H1 (cell line): ENCODE measurements around the gene MAP4K1. TPM values are rescaled to one million over a fixed set of nuclear protein-coding genes. Genes with fewer than 3 reads are reported as not detected.

Experiments used
- CTCF ChIA-PET: fragments of 300-600 bp; sonication (Branson Sonifier 250); formaldehyde crosslinking; loops from one replicate; lab custom pipeline; 2021; ENCODE audit not compliant: partially characterized antibody; lab: Charles Lee
- POLR2A ChIA-PET: fragments of 300-600 bp; sonication (Branson Sonifier 250); formaldehyde crosslinking; loops from one replicate; lab custom pipeline; 2021; ENCODE audit warnings: inconsistent platforms; ENCODE audit not compliant: partially characterized antibody; lab: Charles Lee
- DNase-seq, 2 experiments: peaks; one replicate each; pipeline versions ENCODE4 v3.0.0 to v3.0.0-alpha.2; 2010 to 2022; ENCODE audit warnings: low spot score in 2 of 2, low read depth in 1 of 2, mixed read lengths in 1 of 2
- FAIRE-seq: peaks from 2 replicates; lab custom pipeline; 2011; peaks lifted over from hg19 to GRCh38; lab: Jason Lieb, UNC
- H2AFZ ChIP-seq: 2 replicates; pipeline ENCODE4 v1.8.1; 2012; ENCODE audit warnings: low read length, inconsistent platforms
- H2AK5ac ChIP-seq: 2 replicates; pipeline ENCODE4 v1.6.1; 2013; ENCODE audit warnings: low read depth, low read length
- H2BK120ac ChIP-seq: replicated peaks from 2 replicates; pipeline ENCODE3; 2013; ENCODE audit warnings: low read depth, low read length, inconsistent platforms
- H2BK12ac ChIP-seq: 2 replicates; pipeline ENCODE4 v1.6.1; 2013; ENCODE audit warnings: low read depth, low read length
- H2BK15ac ChIP-seq: 2 replicates; pipeline ENCODE4 v1.6.1; 2013; ENCODE audit warnings: low read length
- H2BK20ac ChIP-seq: 2 replicates; pipeline ENCODE4 v1.6.1; 2013; ENCODE audit warnings: low read length
- H2BK5ac ChIP-seq: 2 replicates; pipeline ENCODE4 v1.6.1; 2013; ENCODE audit warnings: low read depth, low read length
- H3K14ac ChIP-seq: 2 replicates; pipeline ENCODE4 v1.6.1; 2013; ENCODE audit warnings: inconsistent platforms; ENCODE audit not compliant: insufficient read length
- H3K18ac ChIP-seq: 2 replicates; pipeline ENCODE4 v1.6.1; 2013; ENCODE audit warnings: low read length; ENCODE audit errors: extremely low read depth
- H3K23ac ChIP-seq: 2 replicates; pipeline ENCODE4 v1.6.1; 2013; ENCODE audit warnings: inconsistent platforms; ENCODE audit not compliant: insufficient read length
- H3K23me2 ChIP-seq: 2 replicates; pipeline ENCODE4 v1.6.1; 2013; ENCODE audit warnings: low read depth, low read length
- H3K27ac ChIP-seq: 2 replicates; pipeline ENCODE4 v1.6.1; 2011; ENCODE audit warnings: low read depth, low read length, inconsistent platforms
- H3K27me3 ChIP-seq, 4 experiments: replicated peaks in 1 of 4; 1 replicate in 1 of 4; 2 replicates in 3 of 4; pipeline versions ENCODE4 v1.6.1 to v1.8.1; 2011 to 2013; ENCODE audit warnings: low read length in 3 of 4, mild to moderate bottlenecking in 3 of 4, inconsistent platforms in 2 of 4, mixed read lengths in 2 of 4, moderate library complexity in 1 of 4; ENCODE audit not compliant: control insufficient read depth in 3 of 4, insufficient read depth in 3 of 4; ENCODE audit errors: extremely low read depth in 1 of 4
- H3K36me3 ChIP-seq, 4 experiments: 2 replicates each; pipeline versions ENCODE4 v1.6.1 to v1.8.1; 2011 to 2013; ENCODE audit warnings: mild to moderate bottlenecking in 4 of 4, low read length in 3 of 4, moderate library complexity in 2 of 4, control low read depth in 1 of 4, inconsistent platforms in 1 of 4; ENCODE audit not compliant: insufficient read depth in 4 of 4, control insufficient read depth in 2 of 4
- H3K4ac ChIP-seq: replicated peaks from 2 replicates; pipeline ENCODE3; 2013; ENCODE audit warnings: low read length, low read depth, mixed read lengths, inconsistent platforms; ENCODE audit not compliant: insufficient read length
- H3K4me1 ChIP-seq, 4 experiments: replicated peaks in 1 of 4; 1 replicate in 1 of 4; 2 replicates in 3 of 4; pipeline versions ENCODE4 v1.6.1 to v1.8.1; 2011 to 2013; ENCODE audit warnings: low read length in 3 of 4, inconsistent platforms in 2 of 4, mixed read lengths in 1 of 4; ENCODE audit not compliant: insufficient read depth in 4 of 4, control insufficient read depth in 3 of 4
- H3K4me2 ChIP-seq, 2 experiments: 2 replicates each; pipeline versions ENCODE4 v1.6.1 to v1.8.1; 2011 to 2013; ENCODE audit warnings: low read depth in 2 of 2, low read length in 2 of 2, control low read depth in 1 of 2, inconsistent platforms in 1 of 2, mild to moderate bottlenecking in 1 of 2; ENCODE audit not compliant: insufficient read depth in 1 of 2
- H3K4me3 ChIP-seq, 4 experiments: fragments of 200-600, 300-600 bp in 1 of 4; sonication (generic), shearing (Covaris generic), sonication (Bioruptor Twin) in 1 of 4; 2 replicates each; pipeline versions ENCODE4 v1.5.1 to v1.8.1; 2011 to 2016; ENCODE audit warnings: low read length in 4 of 4, low read depth in 3 of 4, control low read depth in 2 of 4, inconsistent platforms in 2 of 4, mild to moderate bottlenecking in 2 of 4, mixed read lengths in 1 of 4, moderate library complexity in 1 of 4; ENCODE audit not compliant: insufficient read depth in 2 of 4; ENCODE audit errors: extremely low read depth in 1 of 4
- H3K56ac ChIP-seq: replicated peaks from 2 replicates; pipeline ENCODE3; 2013; ENCODE audit warnings: low read depth, mild to moderate bottlenecking, mixed read lengths, low read length, inconsistent platforms; ENCODE audit not compliant: insufficient read length
- H3K79me1 ChIP-seq: 2 replicates; pipeline ENCODE4 v1.6.1; 2013; ENCODE audit warnings: low read depth, low read length, control low read depth
- H3K79me2 ChIP-seq, 2 experiments: 2 replicates each; pipeline versions ENCODE4 v1.6.1 to v1.8.1; 2012 to 2013; ENCODE audit warnings: low read length in 2 of 2, mild to moderate bottlenecking in 2 of 2, inconsistent platforms in 1 of 2; ENCODE audit not compliant: insufficient read depth in 2 of 2, control insufficient read depth in 1 of 2
- H3K9ac ChIP-seq, 4 experiments: replicated peaks in 1 of 4; 1 replicate in 1 of 4; 2 replicates in 3 of 4; pipeline versions ENCODE4 v1.6.1 to v1.8.1; 2011 to 2013; ENCODE audit warnings: low read depth in 3 of 4, low read length in 3 of 4, control low read depth in 2 of 4, mild to moderate bottlenecking in 2 of 4, moderate library complexity in 2 of 4, inconsistent platforms in 1 of 4; ENCODE audit errors: extremely low read depth in 1 of 4
- H3K9me3 ChIP-seq, 2 experiments: 2 replicates each; pipeline versions ENCODE4 v1.6.1 to v1.8.1; 2012 to 2013; ENCODE audit warnings: mild to moderate bottlenecking in 2 of 2, moderate library complexity in 2 of 2, control low read depth in 1 of 2, inconsistent platforms in 1 of 2, low read depth in 1 of 2, low read length in 1 of 2, mixed read lengths in 1 of 2; ENCODE audit not compliant: insufficient read depth in 2 of 2
- H4K20me1 ChIP-seq, 2 experiments: replicated peaks in 1 of 2; 2 replicates each; pipeline versions ENCODE3 to v1.8.1; 2011 to 2013; ENCODE audit warnings: inconsistent platforms in 2 of 2, low read length in 2 of 2, mild to moderate bottlenecking in 1 of 2; ENCODE audit not compliant: insufficient read depth in 2 of 2, control insufficient read depth in 1 of 2
- H4K5ac ChIP-seq: 2 replicates; pipeline ENCODE4 v1.6.1; 2013; ENCODE audit warnings: low read length, low read depth, mixed read lengths, inconsistent platforms; ENCODE audit not compliant: insufficient read length
- H4K8ac ChIP-seq: 2 replicates; pipeline ENCODE4 v1.8.0; 2013; ENCODE audit warnings: mild to moderate bottlenecking, moderate library complexity, low read length, inconsistent platforms; ENCODE audit not compliant: insufficient read depth; ENCODE audit errors: extremely low read depth
- H4K91ac ChIP-seq: replicated peaks from 2 replicates; pipeline ENCODE3; 2013; ENCODE audit warnings: low read length, mixed read lengths, inconsistent platforms; ENCODE audit not compliant: insufficient read length
- ASH2L ChIP-seq: fragments of 200-600, 300-600 bp; sonication (generic); IDR thresholded peaks from one replicate; pipeline ENCODE4 v1.7.1; 2017; ENCODE audit warnings: low read length
- CBX5 ChIP-seq: fragments of 300-800, 300-1000 bp; sonication (generic); IDR thresholded peaks from 2 replicates; pipeline ENCODE4 v1.7.1; 2016; ENCODE audit warnings: antibody characterized with exemption, low read length, low read depth
- CHD2 ChIP-seq: IDR thresholded peaks from 2 replicates; pipeline ENCODE4 v1.6.1; 2012; ENCODE audit warnings: low read length, improper control_type of control experiment
- NRF1 ChIP-seq: IDR thresholded peaks from 2 replicates; pipeline ENCODE4 v1.6.1; 2011; ENCODE audit warnings: mild to moderate bottlenecking, low read depth, low read length, improper control_type of control experiment
- SRF ChIP-seq: IDR thresholded peaks from 2 replicates; pipeline ENCODE4 v1.6.1; 2011; ENCODE audit warnings: mild to moderate bottlenecking, low read depth, low read length, moderate library complexity
- SUZ12 ChIP-seq: fragments of 200-600 bp; sonication (generic); IDR thresholded peaks from 2 replicates; pipeline ENCODE4 v1.6.1; 2012; ENCODE audit warnings: mild to moderate bottlenecking, inconsistent platforms, low read length, moderate library complexity, mixed read lengths
- WGBS, 2 experiments: shearing (Covaris generic) in 1 of 2; methylation state at CpG; one replicate each; pipeline versions ENCODE4 v1.1.6 to v1.1.7; 2013 to 2015; ENCODE audit warnings: low lambda C conversion rate in 2 of 2, mixed read lengths in 2 of 2, inconsistent platforms in 1 of 2, low coverage in 1 of 2, missing lambda C conversion rate in 1 of 2; ENCODE audit not compliant: insufficient replicate concordance in 2 of 2, insufficient coverage in 1 of 2, insufficient read length in 1 of 2; ENCODE audit errors: extremely low coverage in 1 of 2, missing lambda C conversion rate in 1 of 2; 5-methylcytosine and 5-hydroxymethylcytosine counted together
- polyA plus RNA-seq, 7 experiments: library from polyadenylated mRNA; depleted of rRNA in 3 of 7; stranded (reverse) in 5 of 7; unstranded in 2 of 7; fragments of >200 nt in 5 of 7; fragments of 200-250 nt in 2 of 7; gene quantifications; 1 replicate in 5 of 7; 2 replicates in 1 of 7; 4 replicates in 1 of 7; pipeline versions ENCODE4 v1.2.1 to v1.2.3, GENCODE V29; 2011 to 2013; ENCODE audit warnings: missing spikeins in 2 of 7, mixed read lengths in 2 of 7
- total RNA-seq: library from RNA; stranded (reverse); fragmentation: NEBNext Ultra II Directional; extraction: Animal tissue kit (Norgen Biotek cat#: 25700); gene quantifications from 2 replicates; pipeline ENCODE4 v1.2.1, GENCODE V29; 2021
- TF ChIP-seq, protein P1 (sequence below): IDR thresholded peaks from 2 replicates; pipeline ENCODE4 v1.6.1; 2012; ENCODE audit warnings: inconsistent platforms
- TF ChIP-seq, protein P2 (sequence below): IDR thresholded peaks from 2 replicates; pipeline ENCODE4 v1.6.1; 2012; ENCODE audit warnings: low read length, inconsistent platforms

Gene MAP4K1
- total and polyA plus RNA-seq, 2 of the 8 experiments (the other 6 are each of a cell fraction or from before 2014, with no cell fraction given): 9.0 to 10.4 TPM

DNA sequence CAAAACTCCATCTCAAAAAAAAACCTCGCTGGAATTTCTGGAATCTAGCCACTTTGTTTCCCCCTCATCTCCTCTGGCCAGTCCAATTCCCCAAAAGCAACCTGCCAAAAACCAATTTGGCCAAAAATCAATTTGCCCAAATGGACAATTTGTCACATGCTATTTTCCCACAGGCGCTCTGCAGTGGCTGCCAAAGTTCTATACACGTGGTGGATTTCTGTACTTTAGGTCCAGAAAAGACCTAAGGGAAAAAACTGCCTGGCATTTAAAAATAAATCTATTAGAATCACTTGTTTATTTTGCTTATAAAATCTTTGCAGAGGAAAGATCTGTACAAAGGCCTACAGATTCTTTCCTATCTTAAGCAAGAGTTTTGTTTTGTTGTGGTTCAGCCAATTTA, 79.4 kb downstream of the MAP4K1 start:
- Histone ChIP-seq H3K4ac (no peak overlapping the region), H3K9me3 (peaks cover 16 to 19% of the 10 kb centered on the region in 2 experiments), H2BK15ac (no peak overlapping the region), H4K5ac (no peak overlapping the region), H2AK5ac (no peak overlapping the region), H3K4me2 (no peak overlapping the region), H4K91ac (no peak overlapping the region), H3K27me3 (no peaks in the 10 kb centered on the region), H3K18ac (no peak overlapping the region), H3K27ac (no peak overlapping the region), H2BK12ac (no peak overlapping the region), H2BK20ac (no peak overlapping the region), H2BK5ac (no peak overlapping the region), H3K4me1 (no peaks in the 10 kb centered on the region), H2AFZ (no peak overlapping the region), H3K4me3 (no peak overlapping the region), H3K9ac (no peak overlapping the region), H4K20me1 (peaks cover 0 to 2% of the 10 kb centered on the region in 2 experiments), H4K8ac (no peak overlapping the region), H2BK120ac (no peak overlapping the region), H3K14ac (no peak overlapping the region), H3K23ac (no peak overlapping the region), H3K79me2 (no peaks in the 10 kb centered on the region), H3K36me3 (peaks cover 3 to 18% (median 12%) of the 10 kb centered on the region in 4 experiments; a peak in 6 of 8 replicates), H3K79me1 (no peaks in the 10 kb centered on the region), H3K56ac (no peak overlapping the region), H3K23me2 (no peaks in the 10 kb centered on the region)
- 91% methylated on average over 3 of the region's 3 CpGs; no CpG with 5 or more reads in 1 of the 2 experiments for WGBS, 2 experiments
- FAIRE-seq: no peak
- ChIA-PET POLR2A (interaction anchor here (0.9 kb wide), 1 partner anchor 98 kb away, joined by 3 read pairs; no protein-coding TSS in a partner anchor), CTCF (interaction anchor here (0.6 to 2.6 kb wide), 2 partner anchors 23 to 294 kb away, joined by 4 to 7 read pairs; no protein-coding TSS in a partner anchor)
- DNase-seq: no peak
- TF ChIP-seq SRF (no peak), ASH2L (no peak), CHD2 (no peak), CBX5 (no peak), SUZ12 (no peak), NRF1 (no peak)
- TF ChIP-seq, protein P1, sequence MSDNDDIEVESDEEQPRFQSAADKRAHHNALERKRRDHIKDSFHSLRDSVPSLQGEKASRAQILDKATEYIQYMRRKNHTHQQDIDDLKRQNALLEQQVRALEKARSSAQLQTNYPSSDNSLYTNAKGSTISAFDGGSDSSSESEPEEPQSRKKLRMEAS: no peak
- TF ChIP-seq, protein P2, sequence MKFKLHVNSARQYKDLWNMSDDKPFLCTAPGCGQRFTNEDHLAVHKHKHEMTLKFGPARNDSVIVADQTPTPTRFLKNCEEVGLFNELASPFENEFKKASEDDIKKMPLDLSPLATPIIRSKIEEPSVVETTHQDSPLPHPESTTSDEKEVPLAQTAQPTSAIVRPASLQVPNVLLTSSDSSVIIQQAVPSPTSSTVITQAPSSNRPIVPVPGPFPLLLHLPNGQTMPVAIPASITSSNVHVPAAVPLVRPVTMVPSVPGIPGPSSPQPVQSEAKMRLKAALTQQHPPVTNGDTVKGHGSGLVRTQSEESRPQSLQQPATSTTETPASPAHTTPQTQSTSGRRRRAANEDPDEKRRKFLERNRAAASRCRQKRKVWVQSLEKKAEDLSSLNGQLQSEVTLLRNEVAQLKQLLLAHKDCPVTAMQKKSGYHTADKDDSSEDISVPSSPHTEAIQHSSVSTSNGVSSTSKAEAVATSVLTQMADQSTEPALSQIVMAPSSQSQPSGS: no peak
